ENCODE measurements around the gene MEST. TPM values are rescaled to one million over a fixed set of nuclear protein-coding genes. Genes with fewer than 3 reads are reported as not detected.
"Not testable (repeated sequence)": the region's sequence is repeated elsewhere in the genome, so short reads cannot be mapped to it uniquely, and the experiment has no call there.

The MEST gene
- total and polyA plus RNA-seq, 9 donors = 16.2 to 64.5 (median 35.5) TPM

DNA sequence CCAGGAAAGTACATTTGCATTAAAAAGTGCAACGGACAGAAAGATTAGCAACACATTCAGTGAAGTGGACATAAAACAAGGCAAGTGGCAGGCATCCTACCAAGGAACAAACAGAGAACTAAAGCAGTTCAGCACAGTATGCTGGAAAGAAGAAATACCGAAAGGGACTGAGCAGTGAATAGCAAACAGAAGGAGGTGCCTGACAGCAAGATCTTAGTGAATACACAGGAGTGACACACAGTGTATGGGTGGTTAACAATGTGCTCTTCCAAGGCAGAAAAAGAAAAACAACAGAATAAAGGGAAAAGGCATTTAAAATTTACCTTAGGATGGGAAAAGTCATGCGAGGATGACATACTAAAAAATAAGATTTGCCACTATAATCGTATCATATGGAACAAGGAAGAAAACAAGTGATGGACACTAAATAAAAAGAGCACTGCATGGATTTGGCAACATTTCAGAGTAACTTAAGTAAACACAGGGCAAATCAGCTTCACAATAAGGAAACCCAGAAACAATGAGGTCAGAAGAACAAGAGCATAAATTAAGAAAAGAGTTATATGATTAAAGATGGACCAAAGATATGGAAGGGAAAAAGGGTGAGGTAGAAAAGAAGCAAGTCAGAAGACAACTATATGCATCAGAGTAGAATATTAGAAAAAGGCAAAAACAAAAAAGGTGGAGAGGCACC is 29.5 kb downstream of the MEST start:
- no peaks in the 10 kb centered on the region for H3K27me3 ChIP-seq
- no peak for TF ChIP-seq EP300 (IDR thresholded peaks at IDR 0.05)
- TF ChIP-seq, protein P1, sequence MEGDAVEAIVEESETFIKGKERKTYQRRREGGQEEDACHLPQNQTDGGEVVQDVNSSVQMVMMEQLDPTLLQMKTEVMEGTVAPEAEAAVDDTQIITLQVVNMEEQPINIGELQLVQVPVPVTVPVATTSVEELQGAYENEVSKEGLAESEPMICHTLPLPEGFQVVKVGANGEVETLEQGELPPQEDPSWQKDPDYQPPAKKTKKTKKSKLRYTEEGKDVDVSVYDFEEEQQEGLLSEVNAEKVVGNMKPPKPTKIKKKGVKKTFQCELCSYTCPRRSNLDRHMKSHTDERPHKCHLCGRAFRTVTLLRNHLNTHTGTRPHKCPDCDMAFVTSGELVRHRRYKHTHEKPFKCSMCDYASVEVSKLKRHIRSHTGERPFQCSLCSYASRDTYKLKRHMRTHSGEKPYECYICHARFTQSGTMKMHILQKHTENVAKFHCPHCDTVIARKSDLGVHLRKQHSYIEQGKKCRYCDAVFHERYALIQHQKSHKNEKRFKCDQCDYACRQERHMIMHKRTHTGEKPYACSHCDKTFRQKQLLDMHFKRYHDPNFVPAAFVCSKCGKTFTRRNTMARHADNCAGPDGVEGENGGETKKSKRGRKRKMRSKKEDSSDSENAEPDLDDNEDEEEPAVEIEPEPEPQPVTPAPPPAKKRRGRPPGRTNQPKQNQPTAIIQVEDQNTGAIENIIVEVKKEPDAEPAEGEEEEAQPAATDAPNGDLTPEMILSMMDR (IDR thresholded peaks at IDR 0.05) = no peak
- TF ChIP-seq POLR2A (IDR thresholded peaks at IDR 0.05) = no peak
- intact Hi-C loops (cut with DNase I) = no loop called here
- no peak overlapping the region for H3K27ac ChIP-seq
- no peaks in the 10 kb centered on the region for H3K4me1 ChIP-seq (ENCODE audit: insufficient read depth)
- DNase-seq = no peak
- H3K36me3 ChIP-seq = no peaks in the 10 kb centered on the region
- 88 to 93% (median 90%) methylated on average over 4 of the region's 4 CpGs for WGBS, 3 donors
- no peak overlapping the region for H3K4me3 ChIP-seq
- no peaks in the 10 kb centered on the region for H3K9me3 ChIP-seq

DNA sequence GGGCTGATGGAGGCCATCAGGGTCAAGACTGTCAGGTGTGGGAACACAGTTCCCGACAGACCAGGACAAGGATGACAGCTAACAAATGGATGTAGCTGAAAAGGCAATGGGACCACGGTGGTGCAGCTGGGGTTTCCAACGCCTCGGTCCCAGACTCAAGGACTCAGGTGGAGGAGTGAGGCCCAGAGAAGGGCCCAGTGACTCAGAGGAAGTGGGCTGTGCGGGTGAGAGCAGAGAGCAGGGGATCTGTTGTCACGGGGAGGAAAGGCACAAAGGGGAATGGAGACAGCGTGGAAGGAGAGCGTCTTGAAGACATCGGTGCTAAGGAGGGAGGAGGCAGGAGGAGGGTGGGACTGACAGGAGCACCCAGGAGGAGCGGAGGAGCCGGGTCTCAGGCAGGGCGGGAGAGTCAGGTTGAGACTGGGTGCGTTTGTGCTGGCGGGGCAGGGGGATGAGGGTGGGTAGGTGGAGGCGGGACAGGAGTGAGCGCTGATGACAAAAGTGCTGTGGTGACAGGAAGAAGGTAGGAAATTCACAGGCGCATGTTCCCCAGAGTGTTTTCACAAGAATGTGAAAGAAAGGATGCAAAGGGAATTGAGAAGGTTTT is 31.7 kb downstream of the MEST start:
- 91 to 93% (median 92%) methylated on average over 17 of the region's 17 CpGs for WGBS, 3 donors
- H3K4me3 ChIP-seq; H3K27me3 ChIP-seq; DNase-seq; H3K27ac ChIP-seq; intact Hi-C loops (cut with DNase I); H3K36me3 ChIP-seq; H3K9me3 ChIP-seq; H3K4me1 ChIP-seq (ENCODE audit: insufficient read depth): not testable (repeated sequence)

DNA sequence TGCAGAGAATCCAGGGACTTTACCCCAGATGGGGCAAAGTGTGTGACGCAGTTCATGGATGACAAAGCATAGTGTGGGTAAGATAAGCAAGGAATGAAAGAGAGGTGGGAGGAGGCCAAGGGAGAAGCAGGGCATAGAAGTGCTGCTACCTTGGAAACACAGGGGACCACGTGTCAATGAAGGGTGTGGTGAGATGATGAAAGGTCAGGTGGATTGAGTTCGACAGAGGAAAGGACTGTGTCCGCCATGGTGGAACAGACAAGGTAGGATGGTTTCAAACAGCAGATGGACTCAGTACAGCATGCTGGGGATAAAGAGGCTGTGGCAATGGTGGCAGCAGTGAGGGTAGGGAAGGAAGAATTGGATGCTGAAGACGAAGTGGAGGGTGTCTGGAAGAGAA is 32.7 kb downstream of the MEST start:
- no peak overlapping the region for H3K27ac ChIP-seq
- no peaks in the 10 kb centered on the region for H3K36me3 ChIP-seq
- TF ChIP-seq, protein P1 (IDR thresholded peaks at IDR 0.05) = no peak
- no peak for TF ChIP-seq EP300 (IDR thresholded peaks at IDR 0.05)
- TF ChIP-seq POLR2A (IDR thresholded peaks at IDR 0.05) = no peak
- H3K27me3 ChIP-seq = no peaks in the 10 kb centered on the region
- DNase-seq = no peak
- no peaks in the 10 kb centered on the region for H3K4me1 ChIP-seq (ENCODE audit: insufficient read depth)
- intact Hi-C loops (cut with DNase I) = no loop called here
- no peak overlapping the region for H3K4me3 ChIP-seq
- 93 to 97% (median 95%) methylated on average over 5 of the region's 5 CpGs for WGBS, 3 donors
- no peaks in the 10 kb centered on the region for H3K9me3 ChIP-seq

DNA sequence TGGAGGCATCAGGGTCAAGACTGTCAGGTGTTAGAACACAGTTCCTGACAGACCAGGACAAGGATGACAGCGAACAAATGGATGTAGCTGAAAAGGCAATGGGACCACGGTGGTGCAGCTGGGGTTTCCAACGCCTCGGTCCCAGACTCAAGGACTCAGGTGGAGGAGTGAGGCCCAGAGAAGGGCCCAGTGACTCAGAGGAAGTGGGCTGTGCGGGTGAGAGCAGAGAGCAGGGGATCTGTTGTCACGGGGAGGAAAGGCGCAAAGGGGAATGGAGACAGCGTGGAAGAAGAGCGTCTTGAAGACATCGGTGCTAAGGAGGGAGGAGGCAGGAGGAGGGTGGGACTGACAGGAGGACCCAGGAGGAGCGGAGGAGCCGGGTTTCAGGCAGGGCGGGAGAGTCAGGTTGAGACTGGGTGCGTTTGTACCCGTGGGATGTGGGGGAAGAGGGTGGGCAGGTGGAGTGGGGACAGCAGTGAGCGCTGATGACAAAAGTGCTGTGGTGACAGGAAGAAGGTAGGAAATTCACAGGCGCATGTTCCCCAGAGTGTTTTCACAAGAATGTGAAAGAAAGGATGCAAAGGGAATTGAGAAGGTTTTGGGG is 36.0 kb downstream of the MEST start:
- 82 to 89% (median 84%) methylated on average over 15 to 17 of the region's 17 CpGs for WGBS, 3 donors
- intact Hi-C loops (cut with DNase I); H3K9me3 ChIP-seq; DNase-seq; H3K27ac ChIP-seq; H3K4me1 ChIP-seq (ENCODE audit: insufficient read depth); H3K4me3 ChIP-seq; H3K36me3 ChIP-seq; H3K27me3 ChIP-seq: not testable (repeated sequence)

DNA sequence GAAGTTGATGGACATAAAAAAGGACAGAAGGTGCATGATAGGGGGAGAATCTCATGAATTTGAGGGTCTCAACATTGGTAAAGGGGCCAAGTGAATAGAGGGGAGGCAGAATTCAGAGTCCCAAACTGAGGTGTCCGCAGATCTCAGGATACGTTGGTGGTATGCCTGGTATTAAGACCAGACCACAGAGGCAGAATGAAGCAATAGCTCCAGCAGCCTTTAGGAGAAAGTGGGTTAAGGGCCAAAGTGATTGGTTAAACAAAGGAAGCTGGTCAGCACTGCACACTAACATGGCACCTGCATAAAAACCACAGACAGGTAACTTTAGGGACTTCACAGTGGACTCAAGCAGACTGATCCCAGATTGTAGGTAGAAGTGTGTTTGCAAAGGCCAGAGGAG is 37.5 kb downstream of the MEST start:
- Histone ChIP-seq H3K4me3 (no peak overlapping the region), H3K9me3 (no peaks in the 10 kb centered on the region), H3K27ac (no peak overlapping the region), H3K36me3 (no peaks in the 10 kb centered on the region), H3K27me3 (no peaks in the 10 kb centered on the region), H3K4me1 (ENCODE audit: insufficient read depth) (no peaks in the 10 kb centered on the region)
- no peak for TF ChIP-seq EP300 (IDR thresholded peaks at IDR 0.05)
- TF ChIP-seq POLR2A (IDR thresholded peaks at IDR 0.05) = no peak
- TF ChIP-seq, protein P1 (IDR thresholded peaks at IDR 0.05) = no peak
- no peak for DNase-seq
- 84 to 97% (median 94%) methylated on average over 2 of the region's 2 CpGs for WGBS, 3 donors
- intact Hi-C loops (cut with DNase I) = no loop called here

DNA sequence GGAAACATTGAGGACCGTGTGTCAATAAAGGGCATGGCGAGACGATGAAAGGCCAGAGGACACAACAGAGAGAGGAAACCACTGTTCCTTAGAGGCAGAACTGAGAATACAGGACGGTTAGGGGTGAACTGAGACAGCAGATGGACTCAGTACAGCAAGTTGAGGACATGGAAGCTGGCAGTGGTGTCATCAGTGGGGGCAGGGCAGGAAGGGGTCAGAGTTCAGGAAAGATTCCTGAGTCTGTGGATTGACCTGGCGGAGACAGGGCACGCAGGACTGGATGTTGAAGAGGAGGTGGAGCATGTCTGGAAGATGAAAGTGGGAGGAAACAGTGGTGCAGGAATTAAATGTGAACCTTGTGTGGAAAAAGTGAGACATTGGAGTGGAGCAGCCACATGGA is 46.0 kb downstream of the MEST start:
- H3K4me3 ChIP-seq; intact Hi-C loops (cut with DNase I); H3K27ac ChIP-seq; H3K27me3 ChIP-seq; H3K4me1 ChIP-seq (ENCODE audit: insufficient read depth); H3K9me3 ChIP-seq; DNase-seq; H3K36me3 ChIP-seq: not testable (repeated sequence)
- WGBS, 3 donors = 88 to 92% (median 91%) methylated on average over 6 of the region's 6 CpGs

DNA sequence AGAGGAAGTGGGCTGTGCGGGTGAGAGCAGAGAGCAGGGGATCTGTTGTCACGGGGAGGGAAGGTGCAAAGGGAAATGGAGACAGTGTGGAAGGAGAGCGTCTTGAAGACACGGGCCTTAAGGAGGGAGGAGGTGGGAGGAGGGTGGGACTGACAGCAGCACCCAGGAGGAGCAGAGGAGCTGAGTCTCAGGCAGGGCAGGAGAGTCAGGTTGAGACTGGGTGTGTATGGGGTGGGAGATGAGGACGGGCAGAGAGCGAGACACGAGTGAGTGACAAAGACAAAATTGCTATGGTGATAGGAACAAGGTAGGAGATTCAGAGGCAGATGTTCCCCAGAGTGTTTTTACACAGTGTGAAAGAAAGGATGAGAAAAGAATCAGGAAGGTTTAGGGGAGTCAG is 49.4 kb downstream of the MEST start:
- H3K27me3 ChIP-seq; H3K4me3 ChIP-seq; H3K27ac ChIP-seq; intact Hi-C loops (cut with DNase I); DNase-seq; H3K4me1 ChIP-seq (ENCODE audit: insufficient read depth); H3K9me3 ChIP-seq; H3K36me3 ChIP-seq: not testable (repeated sequence)
- WGBS, 3 donors = 88 to 90% (median 89%) methylated on average over 7 of the region's 7 CpGs

DNA sequence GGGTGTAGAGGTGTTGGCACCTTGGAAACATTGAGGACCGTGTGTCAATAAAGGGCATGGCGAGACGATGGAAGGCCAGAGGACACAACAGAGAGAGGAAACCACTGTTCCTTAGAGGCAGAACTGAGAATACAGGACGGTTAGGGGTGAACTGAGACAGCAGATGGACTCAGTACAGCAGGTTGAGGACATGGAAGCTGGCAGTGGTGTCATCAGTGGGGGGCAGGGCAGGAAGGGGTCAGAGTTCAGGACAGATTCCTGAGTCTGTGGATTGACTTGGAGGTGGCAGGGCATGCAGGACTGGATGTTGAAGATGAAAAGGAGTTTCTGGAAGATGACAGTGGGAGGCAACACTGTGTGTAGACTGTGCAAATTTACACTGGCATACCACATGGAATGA is 50.4 kb downstream of the MEST start:
- H3K36me3 ChIP-seq; H3K27ac ChIP-seq; H3K9me3 ChIP-seq; H3K27me3 ChIP-seq; H3K4me1 ChIP-seq (ENCODE audit: insufficient read depth); H3K4me3 ChIP-seq; DNase-seq; intact Hi-C loops (cut with DNase I): not testable (repeated sequence)
- 72 to 94% (median 73%) methylated on average over 4 of the region's 4 CpGs for WGBS, 3 donors
